H9 (cell line): Measurements from ENCODE around the gene ZNF608. TPM values are rescaled to one million over a fixed set of nuclear protein-coding genes. Genes with fewer than 3 reads are reported as not detected.

Source experiments
- DNase-seq: peaks from one replicate; pipeline ENCODE4 v3.0.0-alpha.2; 2017
- H2AFZ ChIP-seq: one replicate; pipeline ENCODE4 v1.6.1; 2013; ENCODE audit warnings: mild to moderate bottlenecking, low read length, control low read depth, moderate library complexity
- H2AK5ac ChIP-seq: 2 replicates; pipeline ENCODE4 v1.6.1; 2013; ENCODE audit warnings: low read length, control low read depth, mixed read lengths; ENCODE audit not compliant: insufficient read length
- H2BK120ac ChIP-seq: one replicate; pipeline ENCODE4 v1.6.1; 2013; ENCODE audit warnings: low read depth, mild to moderate bottlenecking, low read length, control low read depth, inconsistent platforms; ENCODE audit not compliant: poor library complexity, severe bottlenecking
- H2BK12ac ChIP-seq: 2 replicates; pipeline ENCODE4 v1.6.1; 2013; ENCODE audit warnings: low read length, control low read depth, mixed read lengths, low read depth; ENCODE audit not compliant: insufficient read length
- H2BK15ac ChIP-seq: 2 replicates; pipeline ENCODE4 v1.6.1; 2013; ENCODE audit warnings: low read depth, low read length, control low read depth
- H2BK20ac ChIP-seq: one replicate; pipeline ENCODE4 v1.6.1; 2013; ENCODE audit warnings: low read depth, mild to moderate bottlenecking, low read length, control low read depth, inconsistent platforms; ENCODE audit not compliant: poor library complexity, severe bottlenecking
- H2BK5ac ChIP-seq: 2 replicates; pipeline ENCODE4 v1.6.1; 2013; ENCODE audit warnings: low read length, control low read depth, mixed read lengths; ENCODE audit not compliant: insufficient read length
- H3K14ac ChIP-seq: 2 replicates; pipeline ENCODE4 v1.6.1; 2013; ENCODE audit warnings: low read length, control low read depth; ENCODE audit not compliant: insufficient read depth
- H3K18ac ChIP-seq: 2 replicates; pipeline ENCODE4 v1.6.1; 2013; ENCODE audit warnings: low read depth, mild to moderate bottlenecking, mixed read lengths, low read length, control low read depth; ENCODE audit not compliant: insufficient read length
- H3K23ac ChIP-seq: 2 replicates; pipeline ENCODE4 v1.6.1; 2013; ENCODE audit warnings: low read length, control low read depth, mixed read lengths, low read depth; ENCODE audit not compliant: insufficient read length
- H3K23me2 ChIP-seq: 2 replicates; pipeline ENCODE4 v1.6.1; 2013; ENCODE audit warnings: low read depth, mild to moderate bottlenecking, mixed read lengths, low read length, control low read depth; ENCODE audit not compliant: insufficient read length, poor library complexity, severe bottlenecking
- H3K27ac ChIP-seq: 2 replicates; pipeline ENCODE4 v1.5.1; 2013; ENCODE audit warnings: low read length, control low read depth, mixed read lengths, low read depth; ENCODE audit not compliant: insufficient read length
- H3K27me3 ChIP-seq: 2 replicates; pipeline ENCODE4 v1.6.1; 2013; ENCODE audit warnings: low read length, control low read depth, inconsistent platforms; ENCODE audit not compliant: insufficient read depth
- H3K4ac ChIP-seq: 2 replicates; pipeline ENCODE4 v1.6.1; 2013; ENCODE audit warnings: low read depth, mild to moderate bottlenecking, control low read depth, inconsistent platforms, low read length, moderate library complexity
- H3K4me1 ChIP-seq: 2 replicates; pipeline ENCODE4 v1.6.1; 2013; ENCODE audit warnings: low read length, control low read depth, inconsistent platforms; ENCODE audit not compliant: insufficient read depth
- H3K4me2 ChIP-seq: 2 replicates; pipeline ENCODE4 v1.6.1; 2013; ENCODE audit warnings: low read length, control low read depth, mixed read lengths; ENCODE audit not compliant: insufficient read length, insufficient read depth
- H3K56ac ChIP-seq: 2 replicates; pipeline ENCODE4 v1.6.1; 2013; ENCODE audit warnings: low read depth, mild to moderate bottlenecking, mixed read lengths, low read length, control low read depth; ENCODE audit not compliant: insufficient read length
- H3K79me1 ChIP-seq: 2 replicates; pipeline ENCODE4 v1.6.1; 2013; ENCODE audit warnings: low read depth, mild to moderate bottlenecking, moderate library complexity, low read length, control low read depth, inconsistent platforms; ENCODE audit not compliant: insufficient read depth, poor library complexity, severe bottlenecking
- H3K79me2 ChIP-seq: 2 replicates; pipeline ENCODE4 v1.6.1; 2013; ENCODE audit warnings: low read length, control low read depth, inconsistent platforms; ENCODE audit not compliant: insufficient read depth
- H3K9ac ChIP-seq: 2 replicates; pipeline ENCODE4 v1.6.1; 2013; ENCODE audit warnings: low read length, control low read depth, mixed read lengths; ENCODE audit not compliant: insufficient read length; ENCODE audit errors: extremely low read depth
- H3K9me3 ChIP-seq: one replicate; pipeline ENCODE4 v1.6.1; 2013; ENCODE audit warnings: low read depth, low read length, inconsistent platforms; ENCODE audit not compliant: control insufficient read depth
- H3T11ph ChIP-seq: one replicate; pipeline ENCODE4 v1.6.1; 2013; ENCODE audit warnings: mild to moderate bottlenecking, low read length, control low read depth, inconsistent platforms
- H4K20me1 ChIP-seq: one replicate; pipeline ENCODE4 v1.6.1; 2013; ENCODE audit not compliant: control insufficient read depth, insufficient read length, insufficient read depth
- H4K5ac ChIP-seq: 2 replicates; pipeline ENCODE4 v1.6.1; 2013; ENCODE audit warnings: low read depth, mild to moderate bottlenecking, mixed read lengths, low read length, control low read depth; ENCODE audit not compliant: insufficient read length
- H4K8ac ChIP-seq: replicated peaks from 2 replicates; pipeline ENCODE4 v1.6.1; 2013; ENCODE audit warnings: low read length, control low read depth, mixed read lengths, low read depth; ENCODE audit not compliant: insufficient read length
- H4K91ac ChIP-seq: 2 replicates; pipeline ENCODE4 v1.6.1; 2013; ENCODE audit warnings: low read depth, mild to moderate bottlenecking, moderate library complexity, mixed read lengths, low read length, control low read depth; ENCODE audit not compliant: insufficient read length
- H3K27ac Mint-ChIP-seq, 3 experiments: 2 replicates in 2 of 3; 3 replicates in 1 of 3; pipeline ENCODE4 v1.8.0; 2020 to 2021; ENCODE audit warnings: mixed read lengths in 3 of 3, mild to moderate bottlenecking in 1 of 3, moderate library complexity in 1 of 3
- H3K27me3 Mint-ChIP-seq: 2 replicates; pipeline ENCODE4 v1.8.0; 2021; ENCODE audit warnings: low read depth, mild to moderate bottlenecking, moderate library complexity, mixed read lengths
- H3K36me3 Mint-ChIP-seq, 3 experiments: 2 replicates in 2 of 3; 3 replicates in 1 of 3; pipeline ENCODE4 v1.8.0; 2020 to 2021; ENCODE audit warnings: low read depth in 3 of 3, mixed read lengths in 3 of 3; ENCODE audit not compliant: insufficient read depth in 1 of 3
- H3K4me1 Mint-ChIP-seq, 2 experiments: 2 replicates each; pipeline ENCODE4 v1.8.0; 2020; ENCODE audit warnings: mixed read lengths in 2 of 2
- H3K4me3 Mint-ChIP-seq, 2 experiments: 2 replicates in 1 of 2; 3 replicates in 1 of 2; pipeline ENCODE4 v1.8.0; 2020 to 2021; ENCODE audit warnings: mild to moderate bottlenecking in 2 of 2, mixed read lengths in 2 of 2, moderate library complexity in 1 of 2
- H3K9me3 Mint-ChIP-seq, 2 experiments: 2 replicates in 1 of 2; 3 replicates in 1 of 2; pipeline ENCODE4 v1.8.0; 2020; ENCODE audit warnings: mild to moderate bottlenecking in 2 of 2, mixed read lengths in 2 of 2, moderate library complexity in 1 of 2
- WGBS: extraction: QIAGEN DNeasy Blood & Tissue Kit; methylation state at CpG from one replicate; pipeline ENCODE4 v1.1.7; 2013; ENCODE audit warnings: missing lambda C conversion rate, low lambda C conversion rate, mixed read lengths; ENCODE audit not compliant: insufficient read length; ENCODE audit errors: extremely low coverage; 5-methylcytosine and 5-hydroxymethylcytosine counted together
- total RNA-seq: library from RNA; stranded (reverse); gene quantifications from 2 replicates; pipeline ENCODE4 v1.2.1, GENCODE V29; 2021
- TF ChIP-seq, protein P1 (sequence below): fragments of 200-600 bp; sonication (generic); conservative IDR thresholded peaks from 3 replicates; pipeline ENCODE4 v1.8.0; 2021; ENCODE audit warnings: antibody characterized with exemption, mild to moderate bottlenecking

ZNF608 gene
- total RNA-seq, 1 experiment from 2014 or later, result 67.0 TPM

DNA sequence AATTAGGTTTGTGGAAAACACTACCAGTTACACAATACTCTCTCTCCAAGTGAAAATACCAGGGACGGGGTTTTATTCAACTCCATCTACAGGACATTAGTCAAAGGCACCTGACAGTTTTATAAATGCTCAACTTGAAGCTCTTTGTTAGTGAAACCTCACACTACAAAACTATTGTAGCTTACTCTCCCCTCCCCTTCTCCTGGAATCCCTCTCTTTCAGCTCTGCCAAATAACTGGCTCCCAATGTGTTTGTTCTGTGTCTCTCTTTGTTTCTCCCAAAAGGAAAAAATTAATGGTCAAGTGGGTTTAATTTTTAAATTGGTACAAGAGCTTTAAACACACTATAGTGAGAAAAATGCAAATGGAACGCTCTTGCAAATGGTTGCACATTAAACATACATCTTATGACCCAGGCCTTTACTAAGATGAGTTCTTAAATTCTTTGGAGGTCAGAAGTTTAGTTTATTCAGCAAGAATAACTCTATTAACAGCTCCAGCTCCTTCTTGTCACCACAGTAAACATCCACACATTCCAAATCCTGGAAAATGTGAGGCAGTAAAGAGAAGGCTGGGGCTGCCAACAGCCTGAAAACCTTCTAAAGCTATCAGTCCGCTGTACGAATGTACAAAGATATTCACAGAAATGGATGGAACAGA lies 48.4 kb downstream of the ZNF608 start:
- no peak overlapping the region for H4K91ac ChIP-seq
- no peaks in the 10 kb centered on the region for H4K20me1 ChIP-seq
- H4K5ac ChIP-seq, result no peak overlapping the region
- H3K4me3 Mint-ChIP-seq, result no peak overlapping the region
- H3K9ac ChIP-seq, result no peak overlapping the region
- H3K9me3 ChIP-seq, result no peaks in the 10 kb centered on the region
- peaks cover 32% of the 10 kb centered on the region; the same call in 1 of the 2 replicates for H3K4me1 ChIP-seq
- H3K4me1 Mint-ChIP-seq, result peaks cover 74 to 79% of the 10 kb centered on the region in 2 experiments
- no peak overlapping the region for H3K23ac ChIP-seq
- H3K14ac ChIP-seq, result no peak overlapping the region
- no peak overlapping the region for H3K27ac ChIP-seq
- TF ChIP-seq, protein P1, sequence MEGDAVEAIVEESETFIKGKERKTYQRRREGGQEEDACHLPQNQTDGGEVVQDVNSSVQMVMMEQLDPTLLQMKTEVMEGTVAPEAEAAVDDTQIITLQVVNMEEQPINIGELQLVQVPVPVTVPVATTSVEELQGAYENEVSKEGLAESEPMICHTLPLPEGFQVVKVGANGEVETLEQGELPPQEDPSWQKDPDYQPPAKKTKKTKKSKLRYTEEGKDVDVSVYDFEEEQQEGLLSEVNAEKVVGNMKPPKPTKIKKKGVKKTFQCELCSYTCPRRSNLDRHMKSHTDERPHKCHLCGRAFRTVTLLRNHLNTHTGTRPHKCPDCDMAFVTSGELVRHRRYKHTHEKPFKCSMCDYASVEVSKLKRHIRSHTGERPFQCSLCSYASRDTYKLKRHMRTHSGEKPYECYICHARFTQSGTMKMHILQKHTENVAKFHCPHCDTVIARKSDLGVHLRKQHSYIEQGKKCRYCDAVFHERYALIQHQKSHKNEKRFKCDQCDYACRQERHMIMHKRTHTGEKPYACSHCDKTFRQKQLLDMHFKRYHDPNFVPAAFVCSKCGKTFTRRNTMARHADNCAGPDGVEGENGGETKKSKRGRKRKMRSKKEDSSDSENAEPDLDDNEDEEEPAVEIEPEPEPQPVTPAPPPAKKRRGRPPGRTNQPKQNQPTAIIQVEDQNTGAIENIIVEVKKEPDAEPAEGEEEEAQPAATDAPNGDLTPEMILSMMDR, result no peak
- no peak overlapping the region for H3T11ph ChIP-seq
- H3K4me2 ChIP-seq, result no peak overlapping the region
- no peak overlapping the region for H2BK12ac ChIP-seq
- H2AFZ ChIP-seq, result no peak overlapping the region
- H2BK5ac ChIP-seq, result no peak overlapping the region
- H3K23me2 ChIP-seq, result no peaks in the 10 kb centered on the region
- H2BK15ac ChIP-seq, result no peak overlapping the region
- peak overlapping the region; percentile 56 to 90 (median 61); a peak in 6 of 7 replicates for H3K27ac Mint-ChIP-seq
- H3K4ac ChIP-seq, result no peak overlapping the region
- no peak overlapping the region for H3K18ac ChIP-seq
- H3K27me3 ChIP-seq, result no peaks in the 10 kb centered on the region
- no peak overlapping the region for H2BK20ac ChIP-seq
- peaks cover 18 to 40% (median 36%) of the 10 kb centered on the region in 3 experiments; a peak in 6 of 7 replicates for H3K36me3 Mint-ChIP-seq
- H3K79me1 ChIP-seq, result peaks cover 10% of the 10 kb centered on the region
- no peak overlapping the region for H3K56ac ChIP-seq
- no peaks in the 10 kb centered on the region for H3K27me3 Mint-ChIP-seq
- H2BK120ac ChIP-seq, result no peak overlapping the region
- no peak for DNase-seq
- no peak overlapping the region for H2AK5ac ChIP-seq
- H4K8ac ChIP-seq, result no peak overlapping the region
- WGBS, result no CpG with 5 or more reads among the region's 4 CpGs
- H3K9me3 Mint-ChIP-seq, result no peaks in the 10 kb centered on the region
- peaks cover 33% of the 10 kb centered on the region; the same call in 1 of the 2 replicates for H3K79me2 ChIP-seq
